NCI-H446 (cell line): ENCODE results near the gene AOPEP.
"Not testable (repeated sequence)": the region's sequence is repeated elsewhere in the genome, so short reads cannot be mapped to it uniquely, and the experiment has no call there.

ENCODE experiments used
- DNase-seq, 2 experiments: peaks; one replicate each; lab custom pipeline; 2025; lab: John Stamatoyannopoulos, UW

Gene AOPEP

GRCh38 chr9:94934816-94935328 is 208.4 kb downstream of the AOPEP start:
- no peak for DNase-seq

- no peak for DNase-seq
Measured at GRCh38 chr9:94935396-94935795, 208.9 kb downstream of the AOPEP start.

- DNase-seq: no peak
Measured at GRCh38 chr9:94936419-94936818, 209.9 kb downstream of the AOPEP start.

- DNase-seq: peak in 1 of 2 experiments; percentile 2
Measured at GRCh38 chr9:94937214-94937903, 210.9 kb downstream of the AOPEP start.

GRCh38 chr9:94938384-94938783 is 211.9 kb downstream of the AOPEP start:
- DNase-seq: no peak

- DNase-seq: not testable (repeated sequence)
Measured at GRCh38 chr9:94940296-94940695, 213.8 kb downstream of the AOPEP start.

- DNase-seq: no peak
Measured at GRCh38 chr9:94941211-94941875, 214.8 kb downstream of the AOPEP start.

- DNase-seq: no peak
Measured at GRCh38 chr9:94944626-94945025, 218.1 kb downstream of the AOPEP start.

- DNase-seq: peak in 1 of 2 experiments; percentile 64
Measured at GRCh38 chr9:94945197-94946144, 219.0 kb downstream of the AOPEP start.

- DNase-seq: no peak
Measured at GRCh38 chr9:94946256-94946655, 219.8 kb downstream of the AOPEP start.

GRCh38 chr9:94948567-94949235 is 222.2 kb downstream of the AOPEP start:
- DNase-seq: no peak

- DNase-seq: no peak
Measured at GRCh38 chr9:94949370-94949769, 222.9 kb downstream of the AOPEP start.

- no peak for DNase-seq
Measured at GRCh38 chr9:94950040-94950578, 223.6 kb downstream of the AOPEP start.

- no peak for DNase-seq
Measured at GRCh38 chr9:94950579-94951323, 224.3 kb downstream of the AOPEP start.

GRCh38 chr9:94951324-94952135 is 225.0 kb downstream of the AOPEP start:
- no peak for DNase-seq

- no peak for DNase-seq
Measured at GRCh38 chr9:94952565-94953373, 226.3 kb downstream of the AOPEP start.

- DNase-seq: no peak
Measured at GRCh38 chr9:94956731-94957130, 230.2 kb downstream of the AOPEP start.

- DNase-seq: no peak
Measured at GRCh38 chr9:94960964-94961363, 234.5 kb downstream of the AOPEP start.

GRCh38 chr9:94961870-94962269 is 235.4 kb downstream of the AOPEP start:
- no peak for DNase-seq
